IMR-90 (cell line): ENCODE data around the gene TEC. TPM values are rescaled to one million over a fixed set of nuclear protein-coding genes. Genes with fewer than 3 reads are reported as not detected.

ENCODE experiments used
- ATAC-seq: fragments of 200-7000 bp; cut with Tn5 transposase; 2 replicates; pipeline ENCODE4 v1.9.1; 2020; ENCODE audit warnings: low read depth, mild to moderate bottlenecking, moderate library complexity
- BruUV-seq: library from RNA; stranded (reverse); fragments of 400-500 nt; replicated peaks from 2 replicates; lab custom pipeline; 2021; lab: Mats Ljungman, UMichigan
- CTCF ChIA-PET: fragments of 300-600 bp; formaldehyde crosslinking; extraction: SDS; loops from one replicate; lab custom pipeline; 2021; ENCODE audit warnings: antibody characterized with exemption; lab: Yijun Ruan, JAX
- POLR2A ChIA-PET: fragments of 300-600 bp; sonication (Branson Sonifier 250); formaldehyde crosslinking; loops from one replicate; lab custom pipeline; 2022; ENCODE audit warnings: antibody characterized with exemption; ENCODE audit not compliant: unreplicated experiment; lab: Charles Lee
- DNase-seq: peaks from one replicate; pipeline ENCODE4 v3.0.0; 2013
- H2AFZ ChIP-seq: replicated peaks from 2 replicates; pipeline ENCODE3; 2013; ENCODE audit warnings: low read length, mild to moderate bottlenecking; ENCODE audit not compliant: poor library complexity
- H2AK5ac ChIP-seq: 2 replicates; pipeline ENCODE4 v1.6.1; 2013; ENCODE audit warnings: low read depth, low read length, inconsistent platforms
- H2AK9ac ChIP-seq: replicated peaks from 2 replicates; pipeline ENCODE3; 2013; ENCODE audit warnings: mild to moderate bottlenecking, low read depth, low read length, moderate library complexity; ENCODE audit not compliant: poor library complexity
- H2BK120ac ChIP-seq: 2 replicates; pipeline ENCODE4 v1.6.1; 2013; ENCODE audit warnings: low read depth, low read length, inconsistent platforms
- H2BK15ac ChIP-seq: 3 replicates; pipeline ENCODE4 v1.6.1; 2013; ENCODE audit warnings: low read depth, low read length, inconsistent platforms
- H2BK20ac ChIP-seq: 2 replicates; pipeline ENCODE4 v1.6.1; 2013; ENCODE audit warnings: low read depth, mild to moderate bottlenecking, inconsistent platforms, low read length, moderate library complexity
- H2BK5ac ChIP-seq: 2 replicates; pipeline ENCODE4 v1.6.1; 2013; ENCODE audit warnings: mild to moderate bottlenecking, low read depth, low read length, inconsistent platforms; ENCODE audit not compliant: poor library complexity, severe bottlenecking
- H3K14ac ChIP-seq: replicated peaks from 2 replicates; pipeline ENCODE4 v1.6.1; 2013; ENCODE audit warnings: low read depth, low read length, inconsistent platforms
- H3K18ac ChIP-seq: 2 replicates; pipeline ENCODE4 v1.6.1; 2013; ENCODE audit warnings: low read depth, low read length, control low read depth
- H3K23ac ChIP-seq: 2 replicates; pipeline ENCODE4 v1.6.1; 2013; ENCODE audit warnings: low read depth, low read length, inconsistent platforms
- H3K27ac ChIP-seq: 2 replicates; pipeline ENCODE4 v1.5.1; 2013; ENCODE audit warnings: mild to moderate bottlenecking, control low read depth, low read length; ENCODE audit not compliant: insufficient read depth
- H3K27me3 ChIP-seq: 2 replicates; pipeline ENCODE4 v1.6.1; 2013; ENCODE audit warnings: low read length; ENCODE audit not compliant: control insufficient read depth, insufficient read depth
- H3K36me3 ChIP-seq: 2 replicates; pipeline ENCODE4 v1.6.1; 2013; ENCODE audit warnings: low read length, mixed read lengths; ENCODE audit not compliant: control insufficient read depth, insufficient read depth
- H3K4ac ChIP-seq: 2 replicates; pipeline ENCODE4 v1.6.1; 2013; ENCODE audit warnings: low read depth, low read length, inconsistent platforms
- H3K4me1 ChIP-seq: 2 replicates; pipeline ENCODE4 v1.6.1; 2013; ENCODE audit warnings: low read length, mixed read lengths; ENCODE audit not compliant: control insufficient read depth, insufficient read depth
- H3K4me2 ChIP-seq: 2 replicates; pipeline ENCODE4 v1.6.1; 2013; ENCODE audit warnings: low read depth, mild to moderate bottlenecking, control low read depth, low read length, moderate library complexity
- H3K4me3 ChIP-seq: 2 replicates; pipeline ENCODE4 v1.5.1; 2013; ENCODE audit warnings: low read depth, mild to moderate bottlenecking, control low read depth, low read length, moderate library complexity; ENCODE audit not compliant: insufficient read depth
- H3K56ac ChIP-seq: 2 replicates; pipeline ENCODE4 v1.6.1; 2013; ENCODE audit warnings: low read length, inconsistent platforms; ENCODE audit not compliant: insufficient read depth; ENCODE audit errors: extremely low read depth
- H3K79me1 ChIP-seq, 2 experiments: 2 replicates each; pipeline ENCODE4 v1.6.1; 2013; ENCODE audit warnings: low read length in 2 of 2, inconsistent platforms in 1 of 2, low read depth in 1 of 2
- H3K9ac ChIP-seq: 2 replicates; pipeline ENCODE4 v1.6.1; 2013; ENCODE audit warnings: low read depth, low read length, control low read depth
- H3K9me1 ChIP-seq: 2 replicates; pipeline ENCODE4 v1.6.1; 2013; ENCODE audit warnings: low read length, inconsistent platforms; ENCODE audit not compliant: insufficient read depth
- H3K9me3 ChIP-seq: 2 replicates; pipeline ENCODE4 v1.6.1; 2013; ENCODE audit warnings: low read length; ENCODE audit not compliant: control insufficient read depth, insufficient read depth
- H4K20me1 ChIP-seq: 2 replicates; pipeline ENCODE4 v1.6.1; 2013; ENCODE audit warnings: low read length, inconsistent platforms; ENCODE audit not compliant: insufficient read depth
- H4K5ac ChIP-seq: 2 replicates; pipeline ENCODE4 v1.6.1; 2013; ENCODE audit warnings: mild to moderate bottlenecking, low read depth, low read length, control low read depth
- H4K8ac ChIP-seq, 2 experiments: 2 replicates each; pipeline ENCODE4 v1.6.1; 2013; ENCODE audit warnings: low read depth in 2 of 2, low read length in 2 of 2, control low read depth in 1 of 2, inconsistent platforms in 1 of 2
- H4K91ac ChIP-seq: 2 replicates; pipeline ENCODE4 v1.6.1; 2013; ENCODE audit warnings: low read depth, low read length, inconsistent platforms; ENCODE audit not compliant: insufficient read depth
- NFE2L2 ChIP-seq: fragments of 150-350 bp; IDR thresholded peaks from 2 replicates; pipeline ENCODE4 v1.6.1; 2016; ENCODE audit warnings: low read depth, mild to moderate bottlenecking, low read length
- RFX5 ChIP-seq: IDR thresholded peaks from 2 replicates; pipeline ENCODE4 v1.8.0; 2012; ENCODE audit warnings: low read depth, mild to moderate bottlenecking, low read length, moderate library complexity
- dilution Hi-C: fragments of 300-500 bp; cut with HindIII; formaldehyde crosslinking; loops from one replicate; pipeline ENCODE4 v1.14.3; 2018; ENCODE audit warnings: low sequenced_read_pairs; ENCODE audit not compliant: unreplicated experiment
- in situ Hi-C: fragments of 300-500 bp; cut with MboI; formaldehyde crosslinking; loops from 3 replicates; pipeline ENCODE4 v1.14.3; 2019; ENCODE audit warnings: low sequenced_read_pairs, inconsistent platforms, mixed read lengths
- intact Hi-C: fragments of 100-400 bp; cut with micrococcal nuclease; formaldehyde crosslinking; loops from 2 replicates; pipeline ENCODE4 v1.10.0; 2022
- polyA plus RNA-seq, 3 experiments: library from polyadenylated mRNA; depleted of rRNA; stranded (reverse); fragments of >200 nt; gene quantifications; 2 replicates each; pipeline ENCODE4 v1.2.3, GENCODE V29; 2012; ENCODE audit warnings: low replicate concordance in 1 of 3
- total RNA-seq: library from RNA; depleted of rRNA; stranded (reverse); fragments of >200 nt; gene quantifications from 2 replicates; pipeline ENCODE4 v1.2.3, GENCODE V29; 2012

The TEC gene
- total and polyA plus RNA-seq, 2 of the 4 experiments (the other 2 are of a cell fraction), result 0.39 to 0.54 TPM

DNA sequence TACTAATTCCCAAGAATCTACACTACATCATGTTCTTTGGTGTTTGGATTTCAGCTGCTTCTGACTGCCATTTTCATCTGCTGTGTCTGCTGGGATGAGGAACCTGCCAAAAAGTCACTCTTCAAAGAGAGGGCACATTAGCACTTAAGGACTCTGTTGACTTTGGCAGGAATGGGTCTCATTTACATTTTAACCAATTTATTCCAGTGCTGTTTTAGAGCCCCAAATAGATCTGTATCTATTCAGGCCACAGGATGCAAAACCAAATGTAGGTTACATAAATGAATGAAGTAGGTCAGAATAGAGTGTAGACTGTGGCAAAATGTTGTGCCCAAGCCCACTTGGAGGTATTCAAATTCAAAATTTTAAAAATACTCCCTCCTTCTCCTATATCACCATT is 150.0 kb downstream of the TEC start:
- H3K79me1 ChIP-seq, result no peaks in the 10 kb centered on the region
- no peak overlapping the region for H4K5ac ChIP-seq
- no peak overlapping the region for H3K23ac ChIP-seq
- ATAC-seq (no peak), DNase-seq (no peak)
- H4K8ac ChIP-seq, result no peak overlapping the region
- H2AK9ac ChIP-seq, result no peak overlapping the region
- peaks cover 6% of the 10 kb centered on the region for H3K27me3 ChIP-seq
- H2BK5ac ChIP-seq, result no peak overlapping the region
- H2BK15ac ChIP-seq, result no peak overlapping the region
- H3K4ac ChIP-seq, result no peak overlapping the region
- H4K91ac ChIP-seq, result no peak overlapping the region
- CTCF ChIA-PET, result interaction anchor here (0.6 to 0.7 kb wide), 3 partner anchors 131 to 684 kb away, joined by 4 to 5 read pairs (median 5); no protein-coding TSS in a partner anchor
- no peak overlapping the region for H3K4me2 ChIP-seq
- intact Hi-C loops (no loop called here), in situ Hi-C loops (no loop called here), dilution Hi-C loops (no loop called here)
- no peak overlapping the region for H2AFZ ChIP-seq
- POLR2A ChIA-PET, result no interaction called here
- no peaks in the 10 kb centered on the region for H3K9me1 ChIP-seq
- H4K20me1 ChIP-seq, result no peaks in the 10 kb centered on the region
- no peak overlapping the region for H2BK20ac ChIP-seq
- H3K14ac ChIP-seq, result no peak overlapping the region
- no peak overlapping the region for H3K18ac ChIP-seq
- no peak overlapping the region for H3K4me3 ChIP-seq
- H3K4me1 ChIP-seq, result no peaks in the 10 kb centered on the region
- no peaks in the 10 kb centered on the region for H3K36me3 ChIP-seq
- H3K9ac ChIP-seq, result no peak overlapping the region
- no peaks in the 10 kb centered on the region for H3K9me3 ChIP-seq
- no peak overlapping the region for H2BK120ac ChIP-seq
- no TSS peak for BruUV-seq
- H2AK5ac ChIP-seq, result no peak overlapping the region
- no peak overlapping the region for H3K27ac ChIP-seq
- H3K56ac ChIP-seq, result no peak overlapping the region
- no peak for TF ChIP-seq NFE2L2
- TF ChIP-seq RFX5, result no peak
